Astrocyte (in vitro differentiated cells and primary cell): ENCODE measurements around the gene ITCH. TPM values are rescaled to one million over a fixed set of nuclear protein-coding genes. Genes with fewer than 3 reads are reported as not detected.
"Not testable (repeated sequence)": the region's sequence is repeated elsewhere in the genome, so short reads cannot be mapped to it uniquely, and the experiment has no call there.

Experiments used
- DNase-seq: peaks from one replicate; pipeline ENCODE4 v3.0.0-alpha.2; 2010; ENCODE audit warnings: low read depth
- FAIRE-seq: peaks from 2 replicates; lab custom pipeline; 2011; peaks lifted over from hg19 to GRCh38; lab: Jason Lieb, UNC
- H2AFZ ChIP-seq: 2 replicates; pipeline ENCODE4 v1.6.0; 2012; ENCODE audit warnings: low read depth, low read length, inconsistent platforms
- H3K27ac ChIP-seq: 2 replicates; pipeline ENCODE4 v1.5.1; 2011; ENCODE audit warnings: low read depth, low read length, inconsistent platforms
- H3K27me3 ChIP-seq: 2 replicates; pipeline ENCODE4 v1.6.0; 2011; ENCODE audit warnings: low read length, inconsistent platforms; ENCODE audit not compliant: insufficient read depth
- H3K36me3 ChIP-seq: 2 replicates; pipeline ENCODE4 v1.5.1; 2011; ENCODE audit warnings: low read length, inconsistent platforms; ENCODE audit not compliant: insufficient read depth
- H3K4me1 ChIP-seq: 2 replicates; pipeline ENCODE4 v1.5.1; 2011; ENCODE audit warnings: low read length, inconsistent platforms; ENCODE audit not compliant: insufficient read depth
- H3K4me2 ChIP-seq: 2 replicates; pipeline ENCODE4 v1.6.0; 2012; ENCODE audit warnings: low read length, inconsistent platforms
- H3K4me3 ChIP-seq: 2 replicates; pipeline ENCODE4 v1.5.1; 2011; ENCODE audit warnings: low read depth, mild to moderate bottlenecking, low read length, inconsistent platforms; ENCODE audit not compliant: insufficient read depth
- H3K79me2 ChIP-seq: 2 replicates; pipeline ENCODE4 v1.6.0; 2012; ENCODE audit warnings: mild to moderate bottlenecking, low read length, inconsistent platforms; ENCODE audit not compliant: insufficient read depth
- H3K9ac ChIP-seq: 2 replicates; pipeline ENCODE4 v1.6.0; 2012; ENCODE audit warnings: mild to moderate bottlenecking, low read length, inconsistent platforms
- H3K9me3 ChIP-seq: 2 replicates; pipeline ENCODE4 v1.5.1; 2012; ENCODE audit warnings: low read depth, mild to moderate bottlenecking, low read length, inconsistent platforms; ENCODE audit not compliant: insufficient read depth
- H4K20me1 ChIP-seq: 2 replicates; pipeline ENCODE4 v1.6.0; 2012; ENCODE audit warnings: low read length, inconsistent platforms; ENCODE audit not compliant: insufficient read depth
- H3K27ac Mint-ChIP-seq: one replicate; pipeline ENCODE4 v1.8.0; 2021; ENCODE audit warnings: mild to moderate bottlenecking, mixed read lengths; ENCODE audit not compliant: unreplicated experiment
- H3K27me3 Mint-ChIP-seq: one replicate; pipeline ENCODE4 v1.8.0; 2021; ENCODE audit warnings: low read depth, mixed read lengths; ENCODE audit not compliant: unreplicated experiment
- H3K36me3 Mint-ChIP-seq: one replicate; pipeline ENCODE4 v1.8.0; 2021; ENCODE audit warnings: low read depth, mixed read lengths; ENCODE audit not compliant: unreplicated experiment
- H3K4me1 Mint-ChIP-seq: one replicate; pipeline ENCODE4 v1.8.0; 2021; ENCODE audit warnings: low read depth, mixed read lengths; ENCODE audit not compliant: unreplicated experiment
- H3K4me3 Mint-ChIP-seq: one replicate; pipeline ENCODE4 v1.8.0; 2021; ENCODE audit warnings: mild to moderate bottlenecking, moderate library complexity, mixed read lengths; ENCODE audit not compliant: unreplicated experiment
- H3K9me3 Mint-ChIP-seq: one replicate; pipeline ENCODE4 v1.8.0; 2021; ENCODE audit warnings: mild to moderate bottlenecking, mixed read lengths; ENCODE audit not compliant: unreplicated experiment
- EZH2 ChIP-seq: IDR thresholded peaks from 2 replicates; pipeline ENCODE4 v1.6.1; 2012; ENCODE audit warnings: mild to moderate bottlenecking, low read length, inconsistent platforms; ENCODE audit not compliant: insufficient read depth
- total RNA-seq: library from RNA; stranded (reverse); gene quantifications from 2 replicates; pipeline ENCODE4 v1.2.1, GENCODE V29; 2021
- TF ChIP-seq, protein P1 (sequence below): IDR thresholded peaks from 2 replicates; pipeline ENCODE4 v1.5.1; 2011; ENCODE audit warnings: low read depth, mild to moderate bottlenecking, inconsistent platforms, low read length, moderate library complexity; ENCODE audit not compliant: insufficient read depth

The ITCH gene
- total RNA-seq, 1 donor from 2014 or later: 79.0 TPM

DNA sequence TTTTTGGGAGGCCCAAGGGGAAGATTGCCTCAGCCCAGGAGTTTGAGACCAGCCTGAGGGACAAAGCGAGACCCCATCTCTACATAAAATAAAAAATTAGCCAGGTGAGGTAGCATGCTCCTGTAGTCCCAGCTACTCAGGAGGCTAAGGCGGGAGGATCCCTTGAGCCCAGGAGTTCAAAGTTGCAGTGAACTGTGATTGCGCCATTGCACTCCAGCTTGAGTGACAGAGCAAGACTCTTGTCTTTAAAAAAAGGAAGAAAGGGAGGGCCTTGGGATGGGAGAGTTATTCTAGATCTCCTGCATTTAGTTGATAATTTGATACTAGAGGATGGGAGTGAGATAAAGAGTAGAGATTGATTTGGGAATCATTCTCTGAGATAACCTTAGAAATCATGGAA, 68.1 kb downstream of the ITCH start:
- H3K4me1 Mint-ChIP-seq: peaks cover 8% of the 10 kb centered on the region
- DNase-seq: no peak
- no peaks in the 10 kb centered on the region for H3K9me3 Mint-ChIP-seq
- no peak overlapping the region for H3K4me3 ChIP-seq
- H3K36me3 Mint-ChIP-seq: peaks cover 13% of the 10 kb centered on the region
- H3K79me2 ChIP-seq: peaks cover 42% of the 10 kb centered on the region
- peaks cover 71% of the 10 kb centered on the region for H4K20me1 ChIP-seq
- no peaks in the 10 kb centered on the region for H3K27me3 ChIP-seq
- no peaks in the 10 kb centered on the region for H3K27me3 Mint-ChIP-seq
- TF ChIP-seq, protein P1, sequence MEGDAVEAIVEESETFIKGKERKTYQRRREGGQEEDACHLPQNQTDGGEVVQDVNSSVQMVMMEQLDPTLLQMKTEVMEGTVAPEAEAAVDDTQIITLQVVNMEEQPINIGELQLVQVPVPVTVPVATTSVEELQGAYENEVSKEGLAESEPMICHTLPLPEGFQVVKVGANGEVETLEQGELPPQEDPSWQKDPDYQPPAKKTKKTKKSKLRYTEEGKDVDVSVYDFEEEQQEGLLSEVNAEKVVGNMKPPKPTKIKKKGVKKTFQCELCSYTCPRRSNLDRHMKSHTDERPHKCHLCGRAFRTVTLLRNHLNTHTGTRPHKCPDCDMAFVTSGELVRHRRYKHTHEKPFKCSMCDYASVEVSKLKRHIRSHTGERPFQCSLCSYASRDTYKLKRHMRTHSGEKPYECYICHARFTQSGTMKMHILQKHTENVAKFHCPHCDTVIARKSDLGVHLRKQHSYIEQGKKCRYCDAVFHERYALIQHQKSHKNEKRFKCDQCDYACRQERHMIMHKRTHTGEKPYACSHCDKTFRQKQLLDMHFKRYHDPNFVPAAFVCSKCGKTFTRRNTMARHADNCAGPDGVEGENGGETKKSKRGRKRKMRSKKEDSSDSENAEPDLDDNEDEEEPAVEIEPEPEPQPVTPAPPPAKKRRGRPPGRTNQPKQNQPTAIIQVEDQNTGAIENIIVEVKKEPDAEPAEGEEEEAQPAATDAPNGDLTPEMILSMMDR: no peak
- TF ChIP-seq EZH2: no peak
- H2AFZ ChIP-seq: no peak overlapping the region
- no peaks in the 10 kb centered on the region for H3K4me1 ChIP-seq
- H3K4me2 ChIP-seq: no peak overlapping the region
- peaks cover 24% of the 10 kb centered on the region for H3K36me3 ChIP-seq
- H3K9ac ChIP-seq: no peak overlapping the region
- no peak overlapping the region for H3K27ac Mint-ChIP-seq
- H3K9me3 ChIP-seq: no peaks in the 10 kb centered on the region
- H3K27ac ChIP-seq: no peak overlapping the region
- H3K4me3 Mint-ChIP-seq: no peak overlapping the region
- FAIRE-seq: no peak

DNA sequence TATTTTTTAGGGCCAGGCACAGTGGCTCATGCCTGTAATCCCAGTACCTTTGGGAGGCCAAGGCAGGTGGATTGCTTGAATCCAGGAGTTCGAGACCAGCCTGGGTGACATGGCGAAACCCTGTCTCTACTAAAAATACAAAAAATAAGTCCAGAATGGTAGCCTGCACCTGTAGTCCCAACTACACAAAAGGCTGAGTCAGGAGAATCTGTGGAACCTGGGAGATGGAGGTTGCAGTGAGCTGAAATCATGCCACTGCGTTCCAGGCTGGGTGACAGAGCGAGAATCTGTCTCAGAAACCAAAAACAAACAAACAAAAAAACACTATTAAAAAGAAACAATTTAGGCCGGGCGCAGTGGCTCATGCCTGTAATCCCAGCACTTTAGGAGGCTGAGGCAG, 69.6 kb downstream of the ITCH start:
- H3K9ac ChIP-seq, H3K4me3 ChIP-seq, H3K4me1 ChIP-seq, H3K27ac Mint-ChIP-seq, H3K27me3 Mint-ChIP-seq, H3K27ac ChIP-seq, H2AFZ ChIP-seq, H3K4me3 Mint-ChIP-seq, DNase-seq, H3K9me3 Mint-ChIP-seq, H3K4me2 ChIP-seq, H3K9me3 ChIP-seq, FAIRE-seq, H3K27me3 ChIP-seq: not testable (repeated sequence)
- Histone ChIP-seq H4K20me1 (peaks cover 72% of the 10 kb centered on the region), H3K36me3 (peaks cover 20% of the 10 kb centered on the region), H3K79me2 (peaks cover 41% of the 10 kb centered on the region)
- H3K36me3 Mint-ChIP-seq: peaks cover 11% of the 10 kb centered on the region
- peaks cover 19% of the 10 kb centered on the region for H3K4me1 Mint-ChIP-seq

DNA sequence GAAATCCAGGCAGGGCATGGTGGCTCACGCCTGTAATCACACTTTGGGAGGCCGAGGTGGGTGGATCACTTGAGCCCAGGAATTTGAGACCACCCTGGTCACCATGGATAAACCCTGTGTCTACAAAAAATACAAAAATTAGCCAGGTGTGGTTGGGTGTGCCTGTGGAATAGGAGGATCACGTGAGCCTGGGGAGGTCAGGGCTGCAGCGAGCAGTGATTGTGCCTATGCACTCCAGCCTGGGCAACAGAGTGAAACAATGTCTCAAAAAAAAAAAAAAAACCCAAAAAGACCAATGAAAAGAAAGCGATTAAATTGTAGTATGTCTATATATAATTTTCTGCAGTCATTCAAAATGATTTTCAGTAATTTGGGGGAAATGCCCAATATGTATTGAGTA, 70.3 kb downstream of the ITCH start:
- Mint-ChIP-seq H3K36me3 (peaks cover 9% of the 10 kb centered on the region), H3K27ac (peak overlapping the region; percentile 18), H3K4me3 (no peak overlapping the region), H3K9me3 (no peaks in the 10 kb centered on the region), H3K4me1 (peaks cover 26% of the 10 kb centered on the region), H3K27me3 (no peaks in the 10 kb centered on the region)
- H3K4me3 ChIP-seq: no peak overlapping the region
- H3K4me2 ChIP-seq: no peak overlapping the region
- TF ChIP-seq, protein P1: no peak
- TF ChIP-seq EZH2: no peak
- DNase-seq (no peak), FAIRE-seq (no peak)
- H3K4me1 ChIP-seq: peaks cover 5% of the 10 kb centered on the region
- H3K9ac ChIP-seq: no peak overlapping the region
- H3K27me3 ChIP-seq: no peaks in the 10 kb centered on the region
- H3K79me2 ChIP-seq: peaks cover 36% of the 10 kb centered on the region
- peaks cover 73% of the 10 kb centered on the region for H4K20me1 ChIP-seq
- H3K27ac ChIP-seq: no peak overlapping the region
- peaks cover 21% of the 10 kb centered on the region for H3K36me3 ChIP-seq
- no peaks in the 10 kb centered on the region for H3K9me3 ChIP-seq
- no peak overlapping the region for H2AFZ ChIP-seq
